Measurements from ENCODE around the gene GDPD3.

DNA sequence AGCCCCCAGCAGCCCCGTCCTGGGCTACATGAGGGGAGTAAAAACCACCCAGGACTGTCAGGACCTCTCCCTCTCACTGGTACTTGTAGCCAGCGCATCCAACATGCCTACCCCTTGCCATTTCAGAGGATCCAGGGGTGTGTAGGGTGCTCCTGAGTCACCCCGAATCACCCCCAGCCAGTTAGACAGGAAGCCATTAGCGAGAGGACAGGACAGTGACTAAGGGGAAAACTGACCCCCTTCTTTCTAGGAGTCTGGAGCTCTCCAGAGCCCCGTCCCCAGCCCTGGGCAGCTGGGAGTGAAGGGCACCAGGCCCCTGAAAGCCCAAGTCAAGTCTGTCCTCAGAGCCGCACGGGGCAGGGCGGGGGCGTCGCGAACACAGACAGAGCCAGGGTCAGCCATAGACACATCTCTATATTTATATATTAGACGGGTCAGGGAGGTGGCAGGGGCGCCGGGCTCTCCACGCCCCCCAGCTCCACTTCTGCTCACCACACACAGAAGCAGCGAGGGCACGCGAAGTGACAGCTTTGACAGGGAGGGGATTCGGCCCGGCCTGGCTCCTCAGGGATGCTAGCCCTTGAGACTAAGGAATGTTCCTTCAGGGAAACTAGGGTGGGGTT, 485 bp upstream of the GDPD3 start:
- TF ChIP-seq SRF (IDR thresholded peaks at IDR 0.05; ENCODE audit: low read depth, low read length) (no peak), SMC3 (IDR thresholded peaks at IDR 0.05; ENCODE audit: low read length) (no peak), NCOA2 (CRISPR knock-in tag; IDR thresholded peaks at IDR 0.05) (no peak), ISX (CRISPR knock-in tag; conservative IDR thresholded peaks at IDR 0.05) (no peak), ELF1 (CRISPR knock-in tag; IDR thresholded peaks at IDR 0.05) (no peak), ZNF232 (CRISPR knock-in tag; IDR thresholded peaks at IDR 0.05; ENCODE audit: borderline replicate concordance) (no peak), U2AF1 (optimal IDR thresholded peaks at IDR 0.05; ENCODE audit: low read depth, low read length) (no peak), ZNF563 (CRISPR knock-in tag; IDR thresholded peaks at IDR 0.05) (no peak)
- TF ChIP-seq, protein P1, sequence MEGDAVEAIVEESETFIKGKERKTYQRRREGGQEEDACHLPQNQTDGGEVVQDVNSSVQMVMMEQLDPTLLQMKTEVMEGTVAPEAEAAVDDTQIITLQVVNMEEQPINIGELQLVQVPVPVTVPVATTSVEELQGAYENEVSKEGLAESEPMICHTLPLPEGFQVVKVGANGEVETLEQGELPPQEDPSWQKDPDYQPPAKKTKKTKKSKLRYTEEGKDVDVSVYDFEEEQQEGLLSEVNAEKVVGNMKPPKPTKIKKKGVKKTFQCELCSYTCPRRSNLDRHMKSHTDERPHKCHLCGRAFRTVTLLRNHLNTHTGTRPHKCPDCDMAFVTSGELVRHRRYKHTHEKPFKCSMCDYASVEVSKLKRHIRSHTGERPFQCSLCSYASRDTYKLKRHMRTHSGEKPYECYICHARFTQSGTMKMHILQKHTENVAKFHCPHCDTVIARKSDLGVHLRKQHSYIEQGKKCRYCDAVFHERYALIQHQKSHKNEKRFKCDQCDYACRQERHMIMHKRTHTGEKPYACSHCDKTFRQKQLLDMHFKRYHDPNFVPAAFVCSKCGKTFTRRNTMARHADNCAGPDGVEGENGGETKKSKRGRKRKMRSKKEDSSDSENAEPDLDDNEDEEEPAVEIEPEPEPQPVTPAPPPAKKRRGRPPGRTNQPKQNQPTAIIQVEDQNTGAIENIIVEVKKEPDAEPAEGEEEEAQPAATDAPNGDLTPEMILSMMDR (CRISPR knock-in tag; IDR thresholded peaks at IDR 0.05): no peak
- TF ChIP-seq, protein P2, sequence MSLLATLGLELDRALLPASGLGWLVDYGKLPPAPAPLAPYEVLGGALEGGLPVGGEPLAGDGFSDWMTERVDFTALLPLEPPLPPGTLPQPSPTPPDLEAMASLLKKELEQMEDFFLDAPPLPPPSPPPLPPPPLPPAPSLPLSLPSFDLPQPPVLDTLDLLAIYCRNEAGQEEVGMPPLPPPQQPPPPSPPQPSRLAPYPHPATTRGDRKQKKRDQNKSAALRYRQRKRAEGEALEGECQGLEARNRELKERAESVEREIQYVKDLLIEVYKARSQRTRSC (CRISPR knock-in tag; IDR thresholded peaks at IDR 0.05; ENCODE audit: low read depth): no peak
- TF ChIP-seq, protein P3, sequence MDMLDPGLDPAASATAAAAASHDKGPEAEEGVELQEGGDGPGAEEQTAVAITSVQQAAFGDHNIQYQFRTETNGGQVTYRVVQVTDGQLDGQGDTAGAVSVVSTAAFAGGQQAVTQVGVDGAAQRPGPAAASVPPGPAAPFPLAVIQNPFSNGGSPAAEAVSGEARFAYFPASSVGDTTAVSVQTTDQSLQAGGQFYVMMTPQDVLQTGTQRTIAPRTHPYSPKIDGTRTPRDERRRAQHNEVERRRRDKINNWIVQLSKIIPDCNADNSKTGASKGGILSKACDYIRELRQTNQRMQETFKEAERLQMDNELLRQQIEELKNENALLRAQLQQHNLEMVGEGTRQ (IDR thresholded peaks at IDR 0.05; ENCODE audit: low read depth, low read length): no peak
- TF ChIP-seq, protein P3 (CRISPR knock-in tag; IDR thresholded peaks at IDR 0.05; ENCODE audit: borderline replicate concordance): no peak
- TF ChIP-seq, protein P4, sequence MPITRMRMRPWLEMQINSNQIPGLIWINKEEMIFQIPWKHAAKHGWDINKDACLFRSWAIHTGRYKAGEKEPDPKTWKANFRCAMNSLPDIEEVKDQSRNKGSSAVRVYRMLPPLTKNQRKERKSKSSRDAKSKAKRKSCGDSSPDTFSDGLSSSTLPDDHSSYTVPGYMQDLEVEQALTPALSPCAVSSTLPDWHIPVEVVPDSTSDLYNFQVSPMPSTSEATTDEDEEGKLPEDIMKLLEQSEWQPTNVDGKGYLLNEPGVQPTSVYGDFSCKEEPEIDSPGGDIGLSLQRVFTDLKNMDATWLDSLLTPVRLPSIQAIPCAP (CRISPR knock-in tag; IDR thresholded peaks at IDR 0.05; ENCODE audit: low read depth): no peak
- TF ChIP-seq, protein P5, sequence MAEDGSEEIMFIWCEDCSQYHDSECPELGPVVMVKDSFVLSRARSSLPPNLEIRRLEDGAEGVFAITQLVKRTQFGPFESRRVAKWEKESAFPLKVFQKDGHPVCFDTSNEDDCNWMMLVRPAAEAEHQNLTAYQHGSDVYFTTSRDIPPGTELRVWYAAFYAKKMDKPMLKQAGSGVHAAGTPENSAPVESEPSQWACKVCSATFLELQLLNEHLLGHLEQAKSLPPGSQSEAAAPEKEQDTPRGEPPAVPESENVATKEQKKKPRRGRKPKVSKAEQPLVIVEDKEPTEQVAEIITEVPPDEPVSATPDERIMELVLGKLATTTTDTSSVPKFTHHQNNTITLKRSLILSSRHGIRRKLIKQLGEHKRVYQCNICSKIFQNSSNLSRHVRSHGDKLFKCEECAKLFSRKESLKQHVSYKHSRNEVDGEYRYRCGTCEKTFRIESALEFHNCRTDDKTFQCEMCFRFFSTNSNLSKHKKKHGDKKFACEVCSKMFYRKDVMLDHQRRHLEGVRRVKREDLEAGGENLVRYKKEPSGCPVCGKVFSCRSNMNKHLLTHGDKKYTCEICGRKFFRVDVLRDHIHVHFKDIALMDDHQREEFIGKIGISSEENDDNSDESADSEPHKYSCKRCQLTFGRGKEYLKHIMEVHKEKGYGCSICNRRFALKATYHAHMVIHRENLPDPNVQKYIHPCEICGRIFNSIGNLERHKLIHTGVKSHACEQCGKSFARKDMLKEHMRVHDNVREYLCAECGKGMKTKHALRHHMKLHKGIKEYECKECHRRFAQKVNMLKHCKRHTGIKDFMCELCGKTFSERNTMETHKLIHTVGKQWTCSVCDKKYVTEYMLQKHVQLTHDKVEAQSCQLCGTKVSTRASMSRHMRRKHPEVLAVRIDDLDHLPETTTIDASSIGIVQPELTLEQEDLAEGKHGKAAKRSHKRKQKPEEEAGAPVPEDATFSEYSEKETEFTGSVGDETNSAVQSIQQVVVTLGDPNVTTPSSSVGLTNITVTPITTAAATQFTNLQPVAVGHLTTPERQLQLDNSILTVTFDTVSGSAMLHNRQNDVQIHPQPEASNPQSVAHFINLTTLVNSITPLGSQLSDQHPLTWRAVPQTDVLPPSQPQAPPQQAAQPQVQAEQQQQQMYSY (CRISPR knock-in tag; IDR thresholded peaks at IDR 0.05): no peak

Measured in HepG2 (cell line).